Measurements from ENCODE around the gene USO1.
"Not testable (repeated sequence)": the region's sequence is repeated elsewhere in the genome, so short reads cannot be mapped to it uniquely, and the experiment has no call there.

The USO1 gene

DNA sequence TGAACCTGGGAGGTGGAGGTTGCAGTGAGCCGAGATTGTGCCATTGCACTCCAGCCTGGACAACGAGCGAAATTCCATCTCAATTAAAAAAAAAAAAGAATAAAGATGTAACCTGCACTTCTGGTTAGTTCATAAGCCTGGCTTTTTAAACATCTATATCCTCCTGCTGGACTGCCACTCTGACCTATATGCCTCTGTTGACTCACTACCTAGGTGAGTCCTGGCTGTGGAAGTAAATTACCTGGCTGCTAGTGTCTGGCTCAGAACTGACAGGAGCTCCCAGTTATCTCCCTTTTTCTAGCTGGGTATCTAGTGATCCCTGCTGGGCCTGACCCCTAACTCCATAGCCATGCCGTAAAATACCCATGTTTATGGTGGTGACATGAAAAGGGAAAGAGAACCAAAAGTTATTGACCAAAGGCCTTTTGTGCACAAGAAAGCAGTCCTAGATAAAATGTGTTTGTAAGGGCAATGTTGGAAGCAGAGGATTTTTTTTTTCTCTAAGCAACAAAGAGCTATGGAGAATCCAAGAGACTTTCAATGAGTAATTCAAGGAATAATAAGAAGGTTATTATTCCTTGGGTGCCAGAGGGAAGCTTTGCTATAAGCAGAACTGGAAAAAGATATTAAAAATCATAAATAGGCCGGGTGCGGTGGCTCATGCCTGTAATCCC lies 40.8 kb upstream of the USO1 start:
- Mint-ChIP-seq H3K4me3 (no peak overlapping the region), H3K4me1 (no peaks in the 10 kb centered on the region)

GRCh38 chr4:75685546-75686189 lies 38.7 kb upstream of the USO1 start:
- H3K9me3 Mint-ChIP-seq = peaks cover 14% of the 10 kb centered on the region
- no peak for DNase-seq
- no peaks in the 10 kb centered on the region for H3K27me3 Mint-ChIP-seq (ENCODE audit: low read depth, poor library complexity)
- no peaks in the 10 kb centered on the region for H3K4me1 Mint-ChIP-seq
- H3K4me3 Mint-ChIP-seq = no peak overlapping the region
- TF ChIP-seq, protein P1, sequence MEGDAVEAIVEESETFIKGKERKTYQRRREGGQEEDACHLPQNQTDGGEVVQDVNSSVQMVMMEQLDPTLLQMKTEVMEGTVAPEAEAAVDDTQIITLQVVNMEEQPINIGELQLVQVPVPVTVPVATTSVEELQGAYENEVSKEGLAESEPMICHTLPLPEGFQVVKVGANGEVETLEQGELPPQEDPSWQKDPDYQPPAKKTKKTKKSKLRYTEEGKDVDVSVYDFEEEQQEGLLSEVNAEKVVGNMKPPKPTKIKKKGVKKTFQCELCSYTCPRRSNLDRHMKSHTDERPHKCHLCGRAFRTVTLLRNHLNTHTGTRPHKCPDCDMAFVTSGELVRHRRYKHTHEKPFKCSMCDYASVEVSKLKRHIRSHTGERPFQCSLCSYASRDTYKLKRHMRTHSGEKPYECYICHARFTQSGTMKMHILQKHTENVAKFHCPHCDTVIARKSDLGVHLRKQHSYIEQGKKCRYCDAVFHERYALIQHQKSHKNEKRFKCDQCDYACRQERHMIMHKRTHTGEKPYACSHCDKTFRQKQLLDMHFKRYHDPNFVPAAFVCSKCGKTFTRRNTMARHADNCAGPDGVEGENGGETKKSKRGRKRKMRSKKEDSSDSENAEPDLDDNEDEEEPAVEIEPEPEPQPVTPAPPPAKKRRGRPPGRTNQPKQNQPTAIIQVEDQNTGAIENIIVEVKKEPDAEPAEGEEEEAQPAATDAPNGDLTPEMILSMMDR (IDR thresholded peaks at IDR 0.05) = no peak
- H3K27ac Mint-ChIP-seq = no peak overlapping the region
- peaks cover 56% of the 10 kb centered on the region for H3K36me3 Mint-ChIP-seq (ENCODE audit: low read depth)

More for the DNA sequence above, 40.8 kb upstream of the USO1 start:
- TF ChIP-seq, protein P1 (IDR thresholded peaks at IDR 0.05) = no peak
- peaks cover 14% of the 10 kb centered on the region for H3K9me3 Mint-ChIP-seq
- no peak for DNase-seq
- no peaks in the 10 kb centered on the region for H3K27me3 Mint-ChIP-seq (ENCODE audit: low read depth, poor library complexity)
- peaks cover 38% of the 10 kb centered on the region for H3K36me3 Mint-ChIP-seq (ENCODE audit: low read depth)
- H3K27ac Mint-ChIP-seq = peak overlapping the region; percentile 44

GRCh38 chr4:75686346-75686745 lies 38.0 kb upstream of the USO1 start:
- no peaks in the 10 kb centered on the region for H3K27me3 Mint-ChIP-seq (ENCODE audit: low read depth, poor library complexity)
- H3K4me1 Mint-ChIP-seq = no peaks in the 10 kb centered on the region
- TF ChIP-seq, protein P1 (IDR thresholded peaks at IDR 0.05) = no peak
- H3K4me3 Mint-ChIP-seq = no peak overlapping the region
- DNase-seq = no peak
- H3K9me3 Mint-ChIP-seq = peaks cover 14% of the 10 kb centered on the region
- H3K36me3 Mint-ChIP-seq (ENCODE audit: low read depth) = peaks cover 57% of the 10 kb centered on the region
- no peak overlapping the region for H3K27ac Mint-ChIP-seq

DNA sequence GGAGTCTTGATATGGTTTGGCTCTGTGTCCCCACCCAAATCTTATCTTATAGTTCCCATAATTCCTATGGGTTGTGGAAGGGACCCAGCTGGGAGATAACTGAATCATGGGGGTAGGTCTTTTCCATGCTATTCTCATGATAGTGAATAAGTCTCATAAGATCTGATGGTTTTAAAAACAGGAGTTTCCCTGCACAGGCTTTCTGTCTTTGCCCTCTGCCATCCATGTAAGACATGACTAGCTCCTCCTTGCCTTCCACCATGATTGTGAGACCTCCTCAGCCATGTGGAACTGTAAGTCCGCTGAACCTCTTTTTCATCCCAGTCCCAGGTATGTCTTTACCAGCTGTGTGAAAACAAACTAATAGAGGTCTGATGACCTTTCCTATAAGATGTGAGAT lies 37.3 kb upstream of the USO1 start:
- DNase-seq; H3K4me3 Mint-ChIP-seq; H3K27me3 Mint-ChIP-seq (ENCODE audit: low read depth, poor library complexity); H3K27ac Mint-ChIP-seq; H3K4me1 Mint-ChIP-seq: not testable (repeated sequence)
- H3K9me3 Mint-ChIP-seq = peaks cover 14% of the 10 kb centered on the region
- H3K36me3 Mint-ChIP-seq (ENCODE audit: low read depth) = peaks cover 65% of the 10 kb centered on the region

DNA sequence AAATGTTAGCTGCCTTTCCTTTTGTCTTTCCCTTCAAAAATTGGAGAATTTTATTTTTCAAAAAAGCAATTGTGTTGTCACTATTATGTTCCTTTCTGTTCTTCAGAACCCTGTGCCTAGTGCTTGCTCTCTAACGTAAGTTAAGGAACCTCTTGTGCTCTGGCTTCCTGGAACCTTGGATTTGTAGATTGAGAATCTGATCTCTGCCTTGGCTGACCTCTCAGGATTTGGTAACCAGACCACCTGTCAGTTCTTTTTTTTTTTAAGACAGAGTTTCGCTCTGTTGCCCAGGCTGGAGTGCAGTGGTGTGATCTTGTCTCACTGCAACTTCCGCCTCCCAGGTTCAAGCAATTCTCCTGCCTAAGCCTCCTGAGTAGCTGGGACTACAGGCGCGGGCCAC lies 32.3 kb upstream of the USO1 start:
- peaks cover 63% of the 10 kb centered on the region for H3K36me3 Mint-ChIP-seq (ENCODE audit: low read depth)
- not testable (repeated sequence) for H3K4me1 Mint-ChIP-seq; H3K9me3 Mint-ChIP-seq; H3K27me3 Mint-ChIP-seq (ENCODE audit: low read depth, poor library complexity); DNase-seq; H3K4me3 Mint-ChIP-seq; H3K27ac Mint-ChIP-seq

- peaks cover 3% of the 10 kb centered on the region for H3K27me3 Mint-ChIP-seq (ENCODE audit: low read depth, poor library complexity)
- H3K9me3 Mint-ChIP-seq = no peaks in the 10 kb centered on the region
- TF ChIP-seq, protein P1 (IDR thresholded peaks at IDR 0.05) = no peak
- no peak overlapping the region for H3K27ac Mint-ChIP-seq
- H3K4me1 Mint-ChIP-seq = peaks cover 9% of the 10 kb centered on the region
- H3K36me3 Mint-ChIP-seq (ENCODE audit: low read depth) = peaks cover 34% of the 10 kb centered on the region
- H3K4me3 Mint-ChIP-seq = no peak overlapping the region
- DNase-seq = no peak
These were observed 28.3 kb upstream of the USO1 start for GRCh38 chr4:75696071-75696470.

DNA sequence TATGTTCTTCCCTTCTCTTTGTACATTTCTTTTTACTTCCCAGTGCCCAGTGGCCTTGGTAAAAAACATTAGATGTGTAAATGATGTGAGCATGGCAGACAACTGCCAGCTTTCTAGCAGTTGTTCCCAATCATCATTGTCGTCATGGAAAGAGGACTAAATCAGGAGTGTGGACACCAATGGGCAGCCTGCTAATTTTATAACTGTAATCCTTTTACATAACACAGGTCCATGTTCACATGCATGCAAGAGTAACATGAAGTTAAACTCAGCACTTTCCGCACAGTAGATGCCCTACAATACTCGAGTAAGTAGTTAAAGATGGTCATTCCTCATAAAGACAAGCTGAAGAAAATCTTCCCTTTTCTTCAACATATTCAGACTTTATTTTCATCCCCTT lies 27.8 kb upstream of the USO1 start:
- no peak overlapping the region for H3K4me3 Mint-ChIP-seq
- H3K36me3 Mint-ChIP-seq (ENCODE audit: low read depth) = peaks cover 31% of the 10 kb centered on the region
- no peak overlapping the region for H3K27ac Mint-ChIP-seq
- H3K9me3 Mint-ChIP-seq = no peaks in the 10 kb centered on the region
- TF ChIP-seq, protein P1 (IDR thresholded peaks at IDR 0.05) = no peak
- peaks cover 3% of the 10 kb centered on the region for H3K27me3 Mint-ChIP-seq (ENCODE audit: low read depth, poor library complexity)
- DNase-seq = no peak
- H3K4me1 Mint-ChIP-seq = peaks cover 9% of the 10 kb centered on the region

Data from nephron progenitor cell (in vitro differentiated cells).